Measurements from ENCODE around the gene KLHDC3.

The KLHDC3 gene, protein sequence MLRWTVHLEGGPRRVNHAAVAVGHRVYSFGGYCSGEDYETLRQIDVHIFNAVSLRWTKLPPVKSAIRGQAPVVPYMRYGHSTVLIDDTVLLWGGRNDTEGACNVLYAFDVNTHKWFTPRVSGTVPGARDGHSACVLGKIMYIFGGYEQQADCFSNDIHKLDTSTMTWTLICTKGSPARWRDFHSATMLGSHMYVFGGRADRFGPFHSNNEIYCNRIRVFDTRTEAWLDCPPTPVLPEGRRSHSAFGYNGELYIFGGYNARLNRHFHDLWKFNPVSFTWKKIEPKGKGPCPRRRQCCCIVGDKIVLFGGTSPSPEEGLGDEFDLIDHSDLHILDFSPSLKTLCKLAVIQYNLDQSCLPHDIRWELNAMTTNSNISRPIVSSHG

DNA sequence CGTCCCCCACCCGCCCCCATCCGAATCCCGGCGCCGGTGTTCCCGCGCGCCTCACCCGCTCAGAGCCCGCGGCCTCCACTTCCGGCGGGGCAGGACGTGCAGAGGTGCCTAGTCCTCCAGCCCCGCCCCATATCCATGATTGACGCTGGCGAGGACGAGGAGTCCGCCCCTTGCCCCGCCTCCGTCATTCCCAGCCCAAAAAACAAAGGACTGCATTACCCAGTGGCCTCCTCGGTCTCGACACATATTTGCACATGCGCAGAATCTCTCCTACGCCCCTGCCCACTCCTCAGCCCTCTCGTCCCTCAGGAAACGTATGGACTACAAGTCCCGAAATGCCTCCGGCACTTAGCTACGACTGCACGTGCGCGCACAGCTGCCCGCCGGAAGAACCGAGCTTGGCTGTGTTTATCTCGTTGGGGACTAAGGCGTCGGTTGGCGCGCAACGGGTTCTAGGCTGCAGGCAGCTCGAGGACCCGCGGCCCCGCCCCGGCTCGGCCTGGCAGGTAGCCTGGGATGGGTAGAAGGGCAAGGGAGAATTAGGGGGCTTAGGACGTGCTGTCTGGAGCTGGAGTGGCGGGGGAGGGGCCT, at the start of gene KLHDC3, which contains the start of gene MEA1:
KLHDC3 (plus strand) TSS at position 407 of the 591 bp plus-strand sequence. CDS start 2,944 bp downstream, outside the sequence.
MEA1 (minus strand) TSS at position 104 of the 591 bp plus-strand sequence. CDS start 133 bp downstream, outside the sequence.
- DNase-seq (ENCODE audit: low spot score) = peak; percentile 96

DNA sequence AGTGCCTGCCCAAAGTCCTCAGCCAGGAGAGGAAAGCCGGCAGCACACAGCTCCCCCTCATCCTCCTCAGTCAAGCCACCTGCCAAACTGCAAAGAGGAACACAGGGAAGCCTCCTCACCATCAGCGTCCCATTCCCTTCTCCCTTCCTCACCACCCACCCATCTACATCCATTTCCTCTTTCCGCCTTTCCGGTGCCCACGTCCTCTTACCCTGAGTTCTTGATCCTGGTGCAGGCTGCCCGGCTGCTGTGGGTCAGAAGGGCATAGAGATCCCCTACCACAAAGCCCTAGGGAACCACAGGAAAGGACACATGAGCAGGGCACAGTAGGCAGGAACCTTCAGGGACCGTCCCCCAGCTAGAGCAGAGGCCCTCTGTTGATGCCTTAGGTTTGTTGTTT, 47.5 kb upstream of the KLHDC3 start:
- no peak for DNase-seq (ENCODE audit: low spot score)

DNA sequence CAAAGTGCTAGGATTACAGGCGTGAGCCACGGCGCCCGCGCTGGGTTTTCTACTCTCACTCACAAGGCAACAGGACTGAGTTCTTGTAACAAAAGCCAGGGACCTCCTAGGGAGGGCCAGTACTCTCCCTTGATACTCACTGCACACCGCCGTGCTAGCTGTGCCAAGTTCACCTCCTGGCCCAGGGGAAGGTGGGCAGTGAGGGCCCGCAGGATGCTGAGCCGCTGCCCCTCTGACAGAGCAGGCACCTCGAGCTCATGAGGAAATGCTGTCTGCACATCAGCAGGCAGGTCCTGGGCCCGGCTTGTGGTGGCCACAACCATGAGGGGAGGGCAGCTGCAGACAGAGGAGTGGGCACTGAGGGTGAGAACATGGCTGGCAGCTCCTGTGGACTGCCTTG, 46.8 kb upstream of the KLHDC3 start:
- no peak for DNase-seq (ENCODE audit: low spot score)

DNA sequence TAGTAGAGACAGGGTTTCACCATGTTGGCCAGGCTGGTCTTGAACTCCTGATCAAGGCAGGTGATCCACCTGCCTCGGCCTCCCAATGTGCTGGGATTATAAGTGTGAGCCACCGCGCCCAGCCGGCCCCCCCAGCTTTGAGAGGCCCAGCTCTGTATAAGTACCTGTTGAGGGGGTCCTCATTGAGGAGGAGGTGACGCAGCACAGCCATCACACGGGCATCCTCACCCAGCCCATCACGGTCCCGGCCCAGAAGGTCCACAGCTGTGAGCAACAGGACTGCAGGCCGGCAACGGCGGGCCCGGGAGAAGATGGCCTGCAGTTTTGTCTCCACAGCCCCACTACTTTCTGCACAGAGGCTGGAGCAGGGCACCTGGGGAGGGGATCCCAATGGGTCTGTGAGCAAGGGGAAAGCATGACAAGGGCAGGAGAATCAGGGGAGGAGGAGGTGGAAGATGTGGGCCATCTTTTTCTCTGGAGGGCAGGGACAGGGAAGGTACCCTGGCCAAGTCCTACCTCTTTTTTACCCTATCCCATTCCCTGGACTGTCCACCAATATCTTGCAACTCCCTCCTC, 45.8 kb upstream of the KLHDC3 start:
- DNase-seq (ENCODE audit: low spot score) = no peak

- no peak for DNase-seq (ENCODE audit: low spot score)
These were observed 45.3 kb upstream of the KLHDC3 start for GRCh38 chr6:42968783-42969182.

DNA sequence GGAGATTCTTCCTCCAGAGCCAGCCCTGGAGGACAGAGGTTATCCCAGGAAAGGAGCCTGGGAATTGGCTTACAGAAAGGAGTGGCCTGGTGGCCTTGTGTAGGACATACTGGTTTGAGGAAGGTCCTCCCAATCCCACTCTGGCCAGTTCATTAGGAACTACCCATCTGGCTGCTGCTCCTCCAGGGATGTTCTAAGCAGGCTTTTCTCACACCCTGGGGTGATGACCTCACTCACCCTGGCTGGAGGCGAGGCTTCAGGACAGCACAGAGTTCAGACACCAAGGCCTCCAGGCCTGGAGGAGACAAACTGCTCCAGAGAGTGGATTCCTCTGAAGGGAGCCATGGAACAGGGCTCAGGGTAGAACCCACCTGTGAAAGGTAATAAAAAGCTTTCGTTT, 44.6 kb upstream of the KLHDC3 start:
- no peak for DNase-seq (ENCODE audit: low spot score)

- DNase-seq (ENCODE audit: low spot score) = no peak
These were observed 44.1 kb upstream of the KLHDC3 start for GRCh38 chr6:42969934-42970333.

DNA sequence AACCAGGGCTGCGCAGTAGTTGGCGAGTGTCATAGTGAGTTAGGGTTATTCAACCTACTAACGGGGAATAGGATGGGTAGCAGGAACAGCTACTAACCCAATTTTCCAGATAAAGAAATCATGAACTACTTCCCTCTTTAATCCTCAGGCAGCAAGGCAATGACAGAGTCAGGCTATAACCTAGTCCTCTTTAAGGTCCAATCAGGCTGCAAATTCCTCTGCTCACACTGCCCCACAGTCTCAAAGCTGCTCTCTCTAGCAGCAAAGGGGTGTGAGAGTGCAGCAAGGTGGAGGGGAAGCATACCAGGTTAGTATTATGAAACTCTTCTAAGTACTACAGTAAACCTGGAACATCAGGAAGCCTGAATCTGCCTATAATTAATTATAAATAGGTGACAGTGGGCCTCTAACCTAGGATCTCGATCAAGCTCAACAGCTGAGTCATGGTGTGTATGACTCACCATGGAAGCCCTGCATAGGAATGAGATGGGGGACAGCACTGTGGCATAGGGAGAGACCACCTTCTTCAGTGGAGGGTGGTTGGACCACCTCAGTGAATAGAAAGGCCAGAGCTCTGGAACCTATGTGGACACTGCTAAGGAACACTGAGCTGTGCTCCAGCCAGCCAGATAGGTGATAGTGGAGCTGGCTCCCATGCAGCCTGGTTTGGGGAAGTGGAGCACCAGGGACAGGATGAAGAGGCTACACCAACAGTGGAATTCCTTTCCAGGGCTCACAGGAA, 43.0 kb upstream of the KLHDC3 start:
- DNase-seq (ENCODE audit: low spot score) = no peak

DNA sequence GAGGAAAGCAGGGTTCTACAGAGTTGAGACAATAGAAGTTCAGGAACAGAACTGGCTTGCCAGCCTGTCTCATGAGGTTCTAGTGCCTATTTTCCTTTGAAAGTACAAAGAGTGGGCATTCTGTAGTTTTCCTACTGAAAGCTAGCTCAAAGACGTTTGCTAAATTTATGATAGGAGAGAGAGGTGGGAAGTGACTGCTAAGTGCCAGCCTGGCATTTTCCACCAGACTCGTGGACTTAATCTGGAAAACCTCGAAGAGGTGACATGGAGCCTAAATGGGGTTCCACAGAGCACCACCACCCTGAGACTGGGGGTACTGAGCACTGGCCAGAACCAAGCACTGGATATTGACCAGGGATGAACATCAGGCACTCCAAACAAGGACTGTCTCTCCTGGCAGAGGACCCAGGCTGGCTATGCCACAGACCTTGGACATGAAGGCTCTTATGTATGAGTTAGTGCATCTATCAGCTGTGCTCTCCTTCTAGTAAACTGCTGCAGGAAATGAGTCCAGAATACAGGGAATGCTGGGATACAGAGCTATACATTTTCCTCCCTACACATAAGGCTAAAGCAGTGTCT, 42.2 kb upstream of the KLHDC3 start:
- DNase-seq (ENCODE audit: low spot score) = no peak

DNA sequence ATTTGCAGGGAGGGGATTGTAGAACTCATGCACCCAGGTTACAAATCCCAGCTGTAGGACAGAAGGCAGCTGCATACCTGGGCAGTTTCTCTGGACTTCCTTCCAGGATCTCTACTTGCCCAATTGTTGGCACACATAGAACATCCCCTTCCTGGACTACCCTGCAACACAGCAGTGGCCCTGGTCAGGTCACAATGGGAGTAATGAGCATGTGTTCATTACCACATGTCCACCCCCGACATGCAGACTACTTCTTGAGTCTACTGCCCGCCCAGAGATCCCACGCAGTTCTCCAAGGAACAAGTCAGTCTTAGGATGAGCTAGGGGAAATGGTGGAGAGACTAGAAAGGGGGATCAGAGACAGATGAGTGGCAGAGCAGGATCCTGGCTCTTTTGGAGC, 40.1 kb upstream of the KLHDC3 start:
- DNase-seq (ENCODE audit: low spot score) = no peak

- no peak for DNase-seq (ENCODE audit: low spot score)
These were observed 39.0 kb upstream of the KLHDC3 start for GRCh38 chr6:42974919-42975505.

DNA sequence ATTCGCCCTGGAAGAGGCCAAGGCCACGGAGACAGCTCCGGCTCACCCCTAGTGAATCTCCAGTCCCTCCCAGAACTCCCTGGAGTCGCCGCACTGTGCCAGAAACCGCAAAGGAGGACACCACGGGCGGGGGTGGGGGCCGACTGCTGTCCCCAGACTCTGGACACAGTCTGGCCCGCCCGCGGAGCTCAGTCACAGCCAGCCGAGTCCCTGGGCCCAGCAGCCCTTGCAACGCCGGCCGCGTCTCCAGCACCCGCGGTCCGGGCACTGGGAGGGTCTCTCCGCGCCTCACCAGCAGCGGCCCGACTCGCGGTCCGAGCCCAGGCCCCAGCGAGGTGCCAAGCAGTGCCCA, 35.6 kb upstream of the KLHDC3 start:
- peak; percentile 41 for DNase-seq (ENCODE audit: low spot score)

DNA sequence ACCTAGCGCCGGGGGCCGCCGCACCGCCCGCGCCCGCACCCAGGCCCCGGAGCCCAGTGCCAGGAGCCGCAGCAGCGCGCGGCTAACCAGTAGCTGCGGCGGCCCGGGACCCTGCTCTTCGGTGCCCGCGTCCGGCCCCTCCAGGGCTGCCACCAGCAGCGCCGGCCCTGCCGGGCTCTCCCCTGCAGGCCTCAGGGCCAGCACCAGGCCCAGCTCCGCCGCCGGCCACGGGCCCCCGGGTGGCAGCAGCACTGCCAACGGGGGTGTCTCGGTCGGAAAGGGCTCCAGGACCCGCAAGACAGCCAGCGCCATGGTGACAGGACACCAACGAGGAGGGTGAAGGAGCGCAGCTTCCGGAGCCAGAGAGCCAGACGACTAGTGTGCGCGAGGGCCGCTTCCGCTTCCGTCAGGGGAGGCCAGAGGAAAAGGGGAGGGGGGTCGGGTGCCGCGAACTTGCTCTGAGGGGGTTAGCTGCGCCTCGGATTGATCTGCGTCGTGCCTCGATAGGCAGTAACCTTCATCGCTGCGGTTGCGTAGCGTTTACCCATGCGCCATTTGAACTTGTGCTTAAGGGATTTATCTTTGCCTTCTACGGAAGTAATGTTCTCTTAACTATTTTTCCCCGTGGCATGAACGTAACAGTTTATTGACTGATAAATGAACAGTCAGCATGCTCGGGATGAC, 35.1 kb upstream of the KLHDC3 start, which contains the start of gene PEX6:
PEX6 (minus strand) TSS at position 343 of the 684 bp plus-strand sequence; CDS start at position 312, 31 bp downstream.
- peak; percentile 91 for DNase-seq (ENCODE audit: low spot score)

GRCh38 chr6:42979523-42980177, 34.4 kb upstream of the KLHDC3 start:
- no peak for DNase-seq (ENCODE audit: low spot score)

DNA sequence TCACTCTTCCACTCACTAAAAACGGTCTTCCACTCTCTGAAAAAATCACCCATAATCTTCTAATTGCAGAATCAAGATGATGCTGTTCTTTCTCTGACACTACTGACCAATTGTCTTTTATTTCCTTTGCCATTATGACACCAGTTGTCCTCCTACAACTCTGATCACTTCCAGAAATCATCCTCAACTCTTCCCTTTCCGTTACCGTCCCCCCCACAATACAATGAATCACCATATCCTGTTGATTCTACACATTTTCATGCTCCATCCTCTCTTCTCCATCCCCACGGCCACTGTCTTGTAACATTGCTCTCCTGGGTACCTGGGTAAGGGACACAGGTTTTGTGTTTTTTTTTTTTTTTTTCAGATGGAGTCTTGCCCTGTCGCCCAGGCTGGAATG, 32.2 kb upstream of the KLHDC3 start:
- DNase-seq (ENCODE audit: low spot score) = no peak

DNA sequence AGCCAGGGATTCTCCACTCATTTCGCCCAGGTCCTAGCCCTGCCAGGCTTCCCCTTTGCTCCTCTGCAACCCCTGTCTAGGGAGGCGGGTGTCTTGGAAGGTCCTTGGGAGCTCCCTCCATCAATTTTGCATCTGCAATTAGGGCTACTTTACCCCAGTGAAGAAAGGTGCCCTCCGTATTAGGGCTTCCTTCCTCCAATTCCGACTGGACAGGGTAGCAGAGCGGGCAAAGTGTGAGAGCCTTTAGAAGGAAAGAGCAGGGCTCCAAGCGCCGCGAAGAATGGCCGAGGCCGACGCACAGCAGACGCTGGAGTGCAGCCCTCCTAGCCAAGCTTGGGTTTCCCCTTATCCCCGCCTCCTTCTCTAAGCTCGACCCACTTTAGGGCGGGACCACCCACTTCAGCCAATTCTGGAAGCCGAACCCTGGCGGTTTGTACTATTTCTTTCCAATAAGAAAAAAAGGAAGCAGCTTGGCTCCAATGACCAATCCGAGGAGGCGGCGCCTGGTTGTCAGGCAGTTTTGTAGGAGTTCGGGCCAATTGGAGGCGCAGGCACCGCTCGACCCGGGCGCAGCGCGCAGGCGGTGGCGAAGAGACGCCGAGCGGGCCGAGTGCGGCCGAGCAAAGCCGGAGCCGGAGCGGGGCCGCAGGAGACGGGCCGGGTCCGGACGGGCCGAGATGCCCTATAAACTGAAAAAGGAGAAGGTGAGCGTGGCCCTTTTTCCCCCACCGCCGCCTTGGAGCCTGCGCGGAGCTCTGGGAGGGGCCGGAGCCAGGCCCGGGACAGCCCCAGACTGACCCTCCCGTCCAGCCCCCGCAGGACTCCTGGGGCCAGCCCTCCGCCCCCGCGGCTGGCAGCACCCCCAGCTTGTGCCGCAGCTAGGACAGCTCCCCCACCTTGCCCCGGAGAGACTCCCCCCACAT, 29.8 kb upstream of the KLHDC3 start, which contains the start of gene PPP2R5D:
PPP2R5D (plus strand) TSS at position 570 of the 923 bp plus-strand sequence; CDS start at position 678, 108 bp downstream.
- DNase-seq (ENCODE audit: low spot score) = peak; percentile 97

DNA sequence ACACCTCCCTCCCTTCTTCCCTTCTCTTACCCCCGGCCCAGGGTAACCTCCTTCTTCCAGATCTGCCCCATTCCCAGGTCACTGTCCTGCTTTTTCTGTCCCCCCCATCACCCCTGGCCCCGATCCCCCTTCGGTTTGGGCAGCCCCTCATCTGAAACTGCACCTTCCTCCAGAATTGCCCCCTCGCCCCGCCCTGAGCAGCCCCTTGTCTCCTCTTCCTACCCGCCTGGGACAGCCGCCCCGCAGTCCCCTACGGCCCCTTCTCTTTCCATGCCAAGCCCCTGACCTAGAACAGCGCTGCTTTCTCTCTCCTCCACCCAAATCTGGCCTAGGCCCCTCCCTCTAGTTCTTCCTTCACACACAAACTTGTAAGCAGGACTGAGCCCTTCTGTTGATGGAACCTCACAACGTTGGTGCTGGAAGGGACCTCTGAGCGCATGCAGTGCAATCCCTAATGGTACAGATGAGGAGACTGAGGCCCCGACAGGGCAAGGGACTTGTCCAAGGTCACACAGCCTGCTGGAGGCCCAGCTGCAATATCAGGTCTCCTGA, 29.0 kb upstream of the KLHDC3 start:
- peak; percentile 39 for DNase-seq (ENCODE audit: low spot score)

GRCh38 chr6:42987533-42988451, 26.3 kb upstream of the KLHDC3 start:
- DNase-seq (ENCODE audit: low spot score) = no peak
